Fibroblast of skin of abdomen (primary cell): ENCODE data around the gene IRAK2. TPM values are rescaled to one million over a fixed set of nuclear protein-coding genes. Genes with fewer than 3 reads are reported as not detected.
"Not testable (repeated sequence)": the region's sequence is repeated elsewhere in the genome, so short reads cannot be mapped to it uniquely, and the experiment has no call there.

ENCODE experiments used
- DNase-seq: peaks from one replicate; pipeline ENCODE4 v3.0.0-alpha.2; 2013
- polyA plus RNA-seq, 2 experiments: library from polyadenylated mRNA; unstranded; fragments of 120-200 nt; gene quantifications; one replicate each; pipeline ENCODE4 v1.2.1, GENCODE V29; 2013; ENCODE audit not compliant: insufficient read length in 2 of 2

IRAK2 gene, protein sequence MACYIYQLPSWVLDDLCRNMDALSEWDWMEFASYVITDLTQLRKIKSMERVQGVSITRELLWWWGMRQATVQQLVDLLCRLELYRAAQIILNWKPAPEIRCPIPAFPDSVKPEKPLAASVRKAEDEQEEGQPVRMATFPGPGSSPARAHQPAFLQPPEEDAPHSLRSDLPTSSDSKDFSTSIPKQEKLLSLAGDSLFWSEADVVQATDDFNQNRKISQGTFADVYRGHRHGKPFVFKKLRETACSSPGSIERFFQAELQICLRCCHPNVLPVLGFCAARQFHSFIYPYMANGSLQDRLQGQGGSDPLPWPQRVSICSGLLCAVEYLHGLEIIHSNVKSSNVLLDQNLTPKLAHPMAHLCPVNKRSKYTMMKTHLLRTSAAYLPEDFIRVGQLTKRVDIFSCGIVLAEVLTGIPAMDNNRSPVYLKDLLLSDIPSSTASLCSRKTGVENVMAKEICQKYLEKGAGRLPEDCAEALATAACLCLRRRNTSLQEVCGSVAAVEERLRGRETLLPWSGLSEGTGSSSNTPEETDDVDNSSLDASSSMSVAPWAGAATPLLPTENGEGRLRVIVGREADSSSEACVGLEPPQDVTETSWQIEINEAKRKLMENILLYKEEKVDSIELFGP
- polyA plus RNA-seq (2013, experiment 1 of 2; ENCODE audit: insufficient read length): 1.4 TPM
- polyA plus RNA-seq (2013, experiment 2 of 2; ENCODE audit: insufficient read length): 1.5 TPM

GRCh38 chr3:10164546-10165393 is at the start of gene IRAK2:
TSS of gene IRAK2 (plus strand) at chr3:10164919. CDS start at chr3:10164955, 36 bp downstream.
- DNase-seq: peak; percentile 47

DNA sequence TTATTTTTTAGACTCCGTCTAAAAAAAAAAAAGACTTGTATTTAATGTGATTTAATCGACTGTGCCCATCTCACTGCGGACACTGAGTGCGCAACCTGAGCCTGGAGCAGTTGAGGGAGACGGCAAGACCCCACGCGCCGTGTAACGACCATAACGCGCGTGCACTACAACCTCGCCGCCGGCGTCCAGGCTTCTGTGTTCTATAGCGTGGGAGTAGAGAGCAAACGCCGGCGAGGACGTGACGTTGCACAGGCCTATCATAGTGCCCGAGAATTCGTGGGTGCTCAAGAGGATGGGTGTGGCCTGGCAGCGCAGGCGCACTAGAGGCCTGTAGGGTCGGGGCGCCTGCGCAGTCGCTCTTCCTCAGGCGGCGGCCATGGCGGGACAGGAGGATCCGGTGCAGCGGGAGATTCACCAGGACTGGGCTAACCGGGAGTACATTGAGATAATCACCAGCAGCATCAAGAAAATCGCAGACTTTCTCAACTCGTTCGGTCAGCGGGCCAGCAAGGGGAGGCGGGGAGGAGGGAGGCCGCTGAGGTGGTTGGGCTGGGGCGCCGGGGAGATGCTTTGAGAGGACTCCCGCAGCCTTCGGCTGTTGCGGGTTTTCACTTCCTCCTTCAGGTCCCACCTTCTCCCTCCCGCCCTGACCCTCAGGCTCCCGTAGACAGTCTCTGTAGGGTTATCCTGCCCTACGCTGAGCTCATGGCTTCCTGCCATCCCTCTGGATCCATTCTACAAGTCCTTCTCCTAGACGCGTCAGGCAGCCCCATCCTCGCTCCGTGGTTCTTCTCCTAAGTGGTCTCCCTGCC is 49.2 kb upstream of the IRAK2 start, which contains the start of gene BRK1:
Gene BRK1, plus strand, starts transcription at position 350 of the 812 bp plus-strand sequence. Its CDS starts 27 bp downstream, at position 377.
- DNase-seq: peak; percentile 97

GRCh38 chr3:10116138-10116460 is 48.6 kb upstream of the IRAK2 start:
- peak; percentile 40 for DNase-seq

DNA sequence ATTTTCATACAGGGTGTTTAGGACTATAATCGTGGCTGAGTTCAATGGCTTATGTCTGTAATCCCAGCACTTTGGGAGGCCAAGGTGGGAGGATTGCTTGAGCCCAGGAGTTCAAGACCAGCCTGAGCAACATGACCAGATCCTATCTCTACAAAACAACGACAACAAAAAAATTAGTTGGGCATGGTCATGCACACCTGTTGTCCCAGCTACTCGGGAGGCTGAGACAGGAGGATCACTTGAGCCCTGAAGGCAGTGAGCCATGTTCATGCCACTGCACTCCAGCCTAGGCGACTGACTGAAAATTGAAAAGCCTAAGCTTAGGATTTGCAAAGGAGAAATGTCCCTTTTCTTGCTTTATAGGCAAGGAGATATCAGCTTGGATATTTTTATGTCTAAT is 47.8 kb upstream of the IRAK2 start:
- no peak for DNase-seq

DNA sequence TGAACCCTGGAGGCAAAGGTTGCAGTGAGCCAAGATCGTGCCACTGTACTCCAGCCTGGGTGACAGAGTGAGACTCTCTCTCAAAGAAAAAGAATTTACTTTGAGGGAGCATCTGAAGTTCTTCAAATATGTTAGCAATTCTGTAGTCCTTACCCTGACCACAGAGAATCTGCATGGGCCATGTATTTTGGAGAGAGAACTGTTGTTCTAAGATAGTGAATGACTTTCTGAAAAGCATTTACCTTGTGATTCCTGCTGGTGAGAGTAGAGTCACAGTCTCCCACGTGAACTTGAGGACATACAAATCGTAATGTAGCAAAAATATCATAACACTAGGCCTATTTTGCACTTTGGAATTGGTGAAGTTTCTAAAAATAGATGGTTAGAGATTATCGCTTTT is 45.3 kb upstream of the IRAK2 start:
- DNase-seq: no peak

- no peak for DNase-seq
These were observed 43.7 kb upstream of the IRAK2 start for GRCh38 chr3:10121064-10121463.

GRCh38 chr3:10122724-10123123 is 42.0 kb upstream of the IRAK2 start:
- DNase-seq: no peak

- not testable (repeated sequence) for DNase-seq
These were observed 28.8 kb upstream of the IRAK2 start for GRCh38 chr3:10135872-10136271.

DNA sequence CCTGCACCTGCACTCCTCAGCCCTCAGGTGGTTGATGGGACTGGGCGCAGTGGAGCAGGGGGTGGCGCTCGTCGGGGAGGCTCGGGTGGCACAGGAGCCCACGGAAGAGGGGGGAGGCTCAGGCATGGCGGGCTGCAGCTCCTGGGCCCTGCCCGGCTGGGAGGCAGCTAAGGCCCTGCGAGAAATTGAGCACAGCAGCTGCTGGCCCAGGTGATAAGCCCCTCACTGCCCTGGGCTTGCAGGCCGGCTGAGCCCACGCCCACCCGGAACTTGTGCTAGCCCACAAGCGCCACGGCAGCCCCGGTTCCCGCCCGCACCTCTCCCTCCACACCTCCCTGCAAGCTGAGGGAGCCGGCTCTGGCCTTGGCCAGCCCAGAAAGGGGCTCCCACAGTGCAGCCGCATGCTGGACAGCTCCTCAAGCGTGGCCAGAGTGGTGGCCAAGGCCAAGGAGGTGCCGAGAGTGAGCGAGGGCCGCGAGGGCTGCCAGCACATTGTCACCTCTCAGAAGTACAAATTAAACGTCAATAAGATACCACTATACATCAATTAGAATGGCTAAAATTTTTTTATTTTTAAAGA is 28.2 kb upstream of the IRAK2 start:
- no peak for DNase-seq

- DNase-seq: no peak
These were observed 27.5 kb upstream of the IRAK2 start for GRCh38 chr3:10137178-10137577.

- DNase-seq: no peak
These were observed 23.6 kb upstream of the IRAK2 start for GRCh38 chr3:10140996-10141546.

GRCh38 chr3:10142707-10143560 is 21.8 kb upstream of the IRAK2 start:
- no peak for DNase-seq

DNA sequence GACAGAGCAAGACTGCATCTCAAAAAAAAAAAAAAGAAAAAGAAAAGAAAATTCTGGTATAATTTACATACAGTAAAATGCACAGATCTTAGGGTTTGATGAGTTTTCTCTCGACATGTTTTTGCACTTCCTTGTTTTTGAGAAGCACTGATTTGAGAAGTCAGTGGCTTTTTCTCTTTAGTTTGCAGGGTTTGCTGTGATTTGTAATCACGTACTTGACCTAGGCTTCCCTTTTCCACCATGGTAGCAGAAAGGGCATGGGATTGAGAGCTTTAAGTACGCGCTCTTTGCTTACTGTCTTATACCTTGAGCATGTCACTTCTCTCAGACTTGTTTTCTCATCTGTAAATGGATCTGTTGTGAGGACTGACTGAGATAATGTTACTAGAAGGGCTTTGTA is 19.0 kb upstream of the IRAK2 start:
- no peak for DNase-seq

GRCh38 chr3:10149226-10149625 is 15.5 kb upstream of the IRAK2 start:
- DNase-seq: no peak

GRCh38 chr3:10150987-10151386 is 13.7 kb upstream of the IRAK2 start:
- no peak for DNase-seq

DNA sequence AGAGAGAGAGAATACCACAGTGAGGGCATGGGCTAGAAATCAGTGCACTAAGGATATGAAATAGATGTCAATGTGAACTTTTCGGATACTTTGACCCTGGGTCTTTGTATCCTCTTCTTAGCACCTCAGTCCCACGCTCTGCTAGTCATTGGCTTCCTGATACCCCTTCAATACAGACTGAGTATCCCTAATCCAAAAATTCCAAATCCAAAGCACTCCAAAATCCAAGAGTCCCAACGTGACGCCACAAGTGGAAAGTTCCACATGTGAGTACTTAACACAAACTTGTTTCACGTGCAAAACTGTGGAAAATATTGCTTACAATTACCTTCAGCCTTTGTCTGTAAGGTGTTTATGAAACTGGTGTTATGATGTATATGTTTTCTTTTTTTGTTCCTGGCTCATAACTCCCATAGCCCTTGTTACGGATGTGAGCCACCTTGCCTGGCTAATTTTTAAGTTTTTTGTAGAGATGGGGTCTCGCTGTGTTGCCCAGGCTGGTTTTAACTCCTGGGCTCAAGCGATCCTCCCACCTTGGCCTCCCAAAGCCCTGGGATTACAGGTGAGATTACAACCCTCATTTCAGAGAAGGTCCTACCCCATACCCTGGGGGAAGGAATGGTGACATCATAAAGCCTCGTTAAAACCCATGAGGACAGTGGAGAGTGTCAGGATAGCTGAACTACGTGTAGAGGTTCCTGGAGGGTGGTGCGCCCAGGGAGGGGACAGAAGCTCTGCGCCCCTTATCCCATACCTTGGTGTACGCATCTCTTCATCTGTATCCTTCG is 10.2 kb upstream of the IRAK2 start:
- DNase-seq: no peak

GRCh38 chr3:10155123-10155472 is 9.6 kb upstream of the IRAK2 start:
- DNase-seq: no peak

DNA sequence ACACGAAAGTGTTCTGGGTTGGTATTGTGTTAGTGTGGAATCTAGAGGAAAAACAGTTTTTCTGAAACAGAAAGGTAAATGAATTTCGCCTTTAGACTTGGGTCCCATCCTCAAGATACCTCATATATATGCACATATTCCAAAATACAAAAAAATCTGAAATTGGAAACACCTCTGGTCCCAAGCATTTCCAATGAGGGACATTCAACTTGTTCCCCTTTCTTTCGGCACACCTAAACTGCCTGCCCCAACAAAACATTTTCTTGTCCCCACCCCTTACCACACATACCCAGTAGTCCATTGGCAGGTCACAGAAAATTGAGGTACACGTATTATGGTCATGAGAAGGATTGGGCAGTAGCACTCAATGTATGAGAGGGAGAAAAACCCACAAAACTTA is 9.1 kb upstream of the IRAK2 start:
- no peak for DNase-seq

DNA sequence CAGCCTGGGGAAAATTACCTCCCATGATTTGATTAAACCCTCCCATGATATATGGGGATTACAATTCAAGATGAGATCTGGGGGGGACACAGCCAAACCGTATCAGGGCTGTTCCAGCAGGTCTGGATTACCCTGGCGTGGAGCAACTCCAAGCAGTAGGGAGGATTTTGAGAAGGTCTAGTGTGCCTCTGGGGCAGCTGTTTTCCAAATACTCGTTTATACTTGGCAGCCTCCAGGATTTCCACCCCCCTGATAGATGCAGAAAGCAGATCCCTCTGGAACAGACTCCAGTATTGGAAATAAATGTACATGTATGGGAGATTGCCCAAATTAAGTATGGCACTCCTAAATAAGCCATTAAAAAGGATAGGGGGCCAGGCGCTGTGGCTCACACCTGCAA is 7.7 kb upstream of the IRAK2 start:
- no peak for DNase-seq

DNA sequence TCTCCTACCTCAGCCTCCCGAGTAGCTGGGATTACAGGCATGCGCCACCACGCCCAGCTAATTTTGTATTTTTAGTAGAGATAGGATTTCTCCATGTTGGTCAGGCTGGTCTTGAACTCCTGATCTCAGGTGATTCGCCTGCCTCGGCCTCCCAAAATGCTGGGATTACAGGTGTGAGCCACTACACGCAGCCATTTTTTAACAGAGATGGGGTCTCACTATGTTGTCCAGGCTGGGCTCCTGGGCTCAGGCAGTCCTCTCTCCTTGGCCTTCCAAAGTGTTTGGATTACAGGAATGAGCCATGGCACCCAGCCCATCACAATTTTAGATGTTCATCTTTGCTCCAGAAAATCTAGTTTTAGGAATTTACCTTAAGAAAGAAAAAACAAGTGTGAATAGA is 6.2 kb upstream of the IRAK2 start:
- DNase-seq: not testable (repeated sequence)
